Vagina (tissue), 2 donors: ENCODE data around the gene CX3CL1.

ENCODE experiments used
- CTCF ChIP-seq, 3 experiments: fragments of 450-650 bp in 2 of 3; fragments of 200-600 bp in 1 of 3; sonication (generic) in 1 of 3; IDR thresholded peaks; one replicate each; pipeline ENCODE4 v1.5.1; 2017 to 2019; ENCODE audit warnings: antibody characterized with exemption in 3 of 3, mild to moderate bottlenecking in 2 of 3, moderate library complexity in 2 of 3
- POLR2A ChIP-seq, 2 donors: fragments of 450-650 bp; IDR thresholded peaks; one replicate each; pipeline ENCODE4 v1.6.1; 2017; ENCODE audit warnings: antibody characterized with exemption in 2 of 2, mild to moderate bottlenecking in 2 of 2, moderate library complexity in 2 of 2
- POLR2AphosphoS5 ChIP-seq, 2 donors: sonication (generic); formaldehyde crosslinking; IDR thresholded peaks; one replicate each; pipeline ENCODE4 v1.9.0; 2017; ENCODE audit warnings: antibody characterized with exemption in 2 of 2, mild to moderate bottlenecking in 2 of 2, low read depth in 1 of 2; ENCODE audit not compliant: insufficient read depth in 1 of 2

GRCh38 chr16:57427307-57427706 is 55.0 kb downstream of the CX3CL1 start:
- TF ChIP-seq CTCF (IDR thresholded peaks at IDR 0.05) (no peak), POLR2A (IDR thresholded peaks at IDR 0.05) (no peak), POLR2AphosphoS5 (IDR thresholded peaks at IDR 0.05; ENCODE audit: insufficient read depth in 1 of 2, low read depth in 1 of 2) (no peak)
